Mesothelial cell of epicardium (in vitro differentiated cells): ENCODE results near the gene SYPL1. TPM values are rescaled to one million over a fixed set of nuclear protein-coding genes. Genes with fewer than 3 reads are reported as not detected.
A peak's percentile ranks its signal among the peaks of the same experiment; 100 is the strongest.

Source experiments
- DNase-seq, 2 experiments: peaks; one replicate each; pipeline ENCODE4 v3.0.0; 2021; ENCODE audit warnings: low spot score in 2 of 2; ENCODE audit not compliant: unreplicated experiment in 2 of 2
- H3K27ac Mint-ChIP-seq: 2 replicates; pipeline ENCODE4 v1.8.0; 2021; ENCODE audit warnings: mixed read lengths
- H3K27me3 Mint-ChIP-seq: 2 replicates; pipeline ENCODE4 v1.8.0; 2021; ENCODE audit warnings: low read depth, mixed read lengths
- H3K36me3 Mint-ChIP-seq: 2 replicates; pipeline ENCODE4 v1.8.0; 2021; ENCODE audit warnings: mixed read lengths
- H3K4me1 Mint-ChIP-seq: 2 replicates; pipeline ENCODE4 v1.8.0; 2021; ENCODE audit warnings: mixed read lengths
- H3K4me3 Mint-ChIP-seq: 2 replicates; pipeline ENCODE4 v1.8.0; 2021; ENCODE audit warnings: mild to moderate bottlenecking, moderate library complexity, mixed read lengths
- H3K9me3 Mint-ChIP-seq: 2 replicates; pipeline ENCODE4 v1.8.0; 2021; ENCODE audit warnings: mixed read lengths
- CTCF ChIP-seq: fragments of 200-600 bp; sonication (generic); IDR thresholded peaks from one replicate; pipeline ENCODE4 v1.5.0; 2021; ENCODE audit warnings: antibody characterized with exemption; ENCODE audit not compliant: unreplicated experiment
- total RNA-seq: library from RNA; stranded (reverse); gene quantifications from 3 replicates; pipeline ENCODE4 v1.2.1, GENCODE V29; 2021

Gene SYPL1
- total RNA-seq: 63.9 to 64.3 TPM (median 64.0 TPM) in 3 replicates

- no peaks in the 10 kb centered on the region for H3K36me3 Mint-ChIP-seq
- no peak for TF ChIP-seq CTCF
- DNase-seq: peak; percentile 84 to 94
- H3K4me1 Mint-ChIP-seq: peaks cover 29% of the 10 kb centered on the region
- no peaks in the 10 kb centered on the region for H3K27me3 Mint-ChIP-seq
- H3K27ac Mint-ChIP-seq: peak within 1 kb of the TSS; percentile 98
- H3K9me3 Mint-ChIP-seq: no peaks in the 10 kb centered on the region
- H3K4me3 Mint-ChIP-seq: peak within 1 kb of the TSS; percentile 88
These were observed at the start of gene SYPL1 for GRCh38 chr7:106112118-106112971. Gene SYPL1, minus strand, starts transcription at chr7:106112312. Its CDS starts 104 bp downstream, at chr7:106112208.

GRCh38 chr7:106155027-106155426, 42.9 kb upstream of the SYPL1 start:
- no peak overlapping the region for H3K4me3 Mint-ChIP-seq
- peaks cover 7% of the 10 kb centered on the region for H3K9me3 Mint-ChIP-seq
- TF ChIP-seq CTCF: no peak
- peaks cover 26% of the 10 kb centered on the region for H3K27me3 Mint-ChIP-seq
- H3K36me3 Mint-ChIP-seq: no peaks in the 10 kb centered on the region
- H3K27ac Mint-ChIP-seq: no peak overlapping the region
- peaks cover 2% of the 10 kb centered on the region for H3K4me1 Mint-ChIP-seq
- DNase-seq: no peak

- Mint-ChIP-seq H3K9me3 (peaks cover 4% of the 10 kb centered on the region), H3K4me1 (peaks cover 2% of the 10 kb centered on the region), H3K27ac (no peak overlapping the region), H3K27me3 (peaks cover 24% of the 10 kb centered on the region), H3K36me3 (no peaks in the 10 kb centered on the region), H3K4me3 (no peak overlapping the region)
- TF ChIP-seq CTCF: peak; percentile 69
- DNase-seq: peak; percentile 67 to 84
These were observed 41.9 kb upstream of the SYPL1 start for GRCh38 chr7:106153891-106154449.

- H3K36me3 Mint-ChIP-seq: no peaks in the 10 kb centered on the region
- H3K4me1 Mint-ChIP-seq: peaks cover 2% of the 10 kb centered on the region
- no peak overlapping the region for H3K4me3 Mint-ChIP-seq
- peaks cover 24% of the 10 kb centered on the region for H3K27me3 Mint-ChIP-seq
- H3K27ac Mint-ChIP-seq: no peak overlapping the region
- peaks cover 3% of the 10 kb centered on the region for H3K9me3 Mint-ChIP-seq
- TF ChIP-seq CTCF: no peak
- no peak for DNase-seq
These were observed 40.2 kb upstream of the SYPL1 start for GRCh38 chr7:106152313-106152665.

- peaks cover 22% of the 10 kb centered on the region for H3K27me3 Mint-ChIP-seq
- DNase-seq: no peak
- no peak for TF ChIP-seq CTCF
- H3K27ac Mint-ChIP-seq: no peak overlapping the region
- no peaks in the 10 kb centered on the region for H3K9me3 Mint-ChIP-seq
- H3K36me3 Mint-ChIP-seq: no peaks in the 10 kb centered on the region
- peaks cover 2% of the 10 kb centered on the region for H3K4me1 Mint-ChIP-seq
- no peak overlapping the region for H3K4me3 Mint-ChIP-seq
These were observed 39.6 kb upstream of the SYPL1 start for GRCh38 chr7:106151459-106152312.
